SH-SY5Y (cell line): ENCODE results near the gene PDIA5.

Experiments used
- GATA2 ChIP-seq: IDR thresholded peaks from 2 replicates; pipeline ENCODE4 v1.6.1; 2011; ENCODE audit warnings: mild to moderate bottlenecking, low read depth, low read length
- GATA3 ChIP-seq: IDR thresholded peaks from 2 replicates; pipeline ENCODE4 v1.6.1; 2011; ENCODE audit warnings: low read depth, mild to moderate bottlenecking, low read length, moderate library complexity

GRCh38 chr3:123193448-123194101, 126.8 kb downstream of the PDIA5 start:
- TF ChIP-seq GATA2 (no peak), GATA3 (no peak)
